GM12878 (cell line): ENCODE measurements around the gene TPK1. TPM values are rescaled to one million over a fixed set of nuclear protein-coding genes. Genes with fewer than 3 reads are reported as not detected.

Source experiments
- ATAC-seq: fragments of 200-7000 bp; cut with Tn5 transposase; 3 replicates; pipeline ENCODE4 v1.9.1; 2020; ENCODE audit warnings: mild to moderate bottlenecking, moderate library complexity
- BruUV-seq: library from RNA; stranded (reverse); fragments of 400-500 nt; replicated peaks from 2 replicates; lab custom pipeline; 2021; lab: Mats Ljungman, UMichigan
- CTCF ChIA-PET: fragments of 300-600 bp; sonication (Branson Sonifier 250); formaldehyde crosslinking; extraction: SDS; loops from one replicate; lab custom pipeline; 2021; ENCODE audit warnings: inconsistent platforms; lab: Yijun Ruan, JAX
- POLR2A ChIA-PET: fragments of 350-600 bp; formaldehyde crosslinking; extraction: SDS; loops from one replicate; lab custom pipeline; 2021; ENCODE audit warnings: inconsistent platforms; lab: Charles Lee
- RAD21 ChIA-PET: fragments of 300-600 bp; sonication (Branson Sonifier 250); formaldehyde crosslinking; loops from one replicate; lab custom pipeline; 2023; ENCODE audit warnings: antibody characterized with exemption; ENCODE audit not compliant: unreplicated experiment; lab: Charles Lee
- SMC1A ChIA-PET: fragments of 300-600 bp; sonication (Branson Sonifier 250); formaldehyde crosslinking; loops from one replicate; lab custom pipeline; 2023; ENCODE audit not compliant: unreplicated experiment, uncharacterized antibody; lab: Charles Lee
- DNase-seq: peaks from one replicate; pipeline ENCODE4 v3.0.0-alpha.2; 2011; ENCODE audit warnings: low read depth, low spot score
- FAIRE-seq: peaks from 3 replicates; lab custom pipeline; 2011; peaks lifted over from hg19 to GRCh38; lab: Jason Lieb, UNC
- H2AFZ ChIP-seq: 2 replicates; pipeline ENCODE4 v1.6.0; 2011; ENCODE audit warnings: low read depth, low read length, control low read depth; ENCODE audit not compliant: control insufficient read depth
- H3K27ac ChIP-seq: 2 replicates; pipeline ENCODE4 v1.5.1; 2011; ENCODE audit warnings: control low read depth; ENCODE audit not compliant: control insufficient read depth, insufficient read depth
- H3K27me3 ChIP-seq, 2 experiments: replicated peaks in 1 of 2; 2 replicates each; pipeline versions ENCODE4 v1.6.0 to v1.6.1; 2011; ENCODE audit warnings: low read length in 1 of 2; ENCODE audit not compliant: control insufficient read depth in 2 of 2, insufficient read depth in 2 of 2
- H3K36me3 ChIP-seq, 2 experiments: 2 replicates each; pipeline ENCODE4 v1.5.1; 2011; ENCODE audit warnings: low read length in 1 of 2; ENCODE audit not compliant: control insufficient read depth in 2 of 2, insufficient read depth in 2 of 2
- H3K4me1 ChIP-seq: 2 replicates; pipeline ENCODE4 v1.6.1; 2011; ENCODE audit warnings: mild to moderate bottlenecking, low read length, moderate library complexity, mixed read lengths; ENCODE audit not compliant: control insufficient read depth, insufficient read depth
- H3K4me2 ChIP-seq: 2 replicates; pipeline ENCODE4 v1.6.0; 2011; ENCODE audit warnings: control low read depth; ENCODE audit not compliant: control insufficient read depth, insufficient read depth
- H3K4me3 ChIP-seq: fragments of 200-600 bp; sonication (generic); 2 replicates; pipeline ENCODE4 v1.5.1; 2016
- H3K79me2 ChIP-seq: 2 replicates; pipeline ENCODE4 v1.6.0; 2011; ENCODE audit warnings: low read length; ENCODE audit not compliant: control insufficient read depth, insufficient read depth
- H3K9ac ChIP-seq: 2 replicates; pipeline ENCODE4 v1.8.0; 2011; ENCODE audit warnings: low read length, control low read depth, mixed read lengths; ENCODE audit not compliant: control insufficient read depth, insufficient read depth
- H3K9me3 ChIP-seq: replicated peaks from 3 replicates; pipeline ENCODE4 v1.5.1; 2011; ENCODE audit warnings: mild to moderate bottlenecking, low read length; ENCODE audit not compliant: control insufficient read depth, insufficient read depth
- H4K20me1 ChIP-seq: 2 replicates; pipeline ENCODE4 v1.6.0; 2011; ENCODE audit not compliant: control insufficient read depth, insufficient read depth
- CREB1 ChIP-seq: IDR thresholded peaks from 2 replicates; pipeline ENCODE4 v1.6.1; 2012; ENCODE audit warnings: low read depth, mild to moderate bottlenecking, inconsistent platforms
- EGR1 ChIP-seq, 2 experiments: IDR thresholded peaks; 1 replicate in 1 of 2; 2 replicates in 1 of 2; pipeline ENCODE4 v1.6.1; 2011 to 2012; ENCODE audit warnings: low read depth in 2 of 2, low read length in 2 of 2, borderline replicate concordance in 1 of 2, mild to moderate bottlenecking in 1 of 2, moderate library complexity in 1 of 2
- IKZF2 ChIP-seq, 2 experiments: fragments of 450-650 bp; IDR thresholded peaks; 2 replicates each; pipeline ENCODE4 v1.6.1; 2017; ENCODE audit warnings: mild to moderate bottlenecking in 2 of 2, moderate library complexity in 2 of 2
- PAX5 ChIP-seq: IDR thresholded peaks from 2 replicates; pipeline ENCODE4 v1.6.1; 2011; ENCODE audit warnings: low read depth, low read length, borderline replicate concordance
- POLR2AphosphoS2 ChIP-seq: IDR thresholded peaks from 2 replicates; pipeline ENCODE4 v1.6.1; 2011; ENCODE audit warnings: low read depth, mild to moderate bottlenecking, low read length, improper control_type of control experiment, moderate library complexity
- RELA ChIP-seq: fragments of 450-650 bp; IDR thresholded peaks from 2 replicates; pipeline ENCODE4 v1.8.0; 2014; ENCODE audit warnings: borderline replicate concordance; ENCODE audit not compliant: partially characterized antibody
- SUPT20H ChIP-seq: IDR thresholded peaks from 2 replicates; pipeline ENCODE4 v1.6.1; 2011; ENCODE audit warnings: low read depth, mild to moderate bottlenecking, low read length, moderate library complexity, borderline replicate concordance; ENCODE audit not compliant: control insufficient read depth
- TBL1XR1 ChIP-seq: IDR thresholded peaks from 2 replicates; pipeline ENCODE4 v1.6.1; 2012; ENCODE audit warnings: low read depth, low read length, improper control_type of control experiment
- WGBS: methylation state at CpG from one replicate; pipeline ENCODE4 v1.1.6; 2016; ENCODE audit warnings: low lambda C conversion rate; ENCODE audit not compliant: insufficient replicate concordance, insufficient coverage; ENCODE audit errors: missing lambda C conversion rate; 5-methylcytosine and 5-hydroxymethylcytosine counted together
- in situ Hi-C: fragments of 300-500 bp; cut with MboI; formaldehyde crosslinking; loops from 9 replicates; pipeline ENCODE4 v1.14.3; 2018; ENCODE audit warnings: mixed read lengths
- intact Hi-C: fragments of 100-400 bp; cut with micrococcal nuclease; formaldehyde crosslinking; loops from one replicate; pipeline ENCODE4 v1.14.2; 2022; ENCODE audit not compliant: unreplicated experiment
- polyA plus RNA-seq, 11 experiments: library from polyadenylated mRNA; depleted of rRNA in 4 of 11; unstranded in 6 of 11; stranded (reverse) in 5 of 11; fragments of >200 nt; fragmentation: Nextera tagmentation in 4 of 11; fragmentation: Illumina TruSeq in 1 of 11; extraction: Ambion mirVana in 4 of 11; extraction: Trizol in 1 of 11; gene quantifications; 1 replicate in 1 of 11; 2 replicates in 10 of 11; pipeline versions ENCODE4 v1.2.1 to v1.2.3, GENCODE V29; 2011 to 2016; ENCODE audit warnings: inconsistent platforms in 2 of 11, missing spikeins in 2 of 11, low read depth in 1 of 11
- total RNA-seq, 4 experiments: library from RNA; depleted of rRNA in 3 of 4; stranded (reverse); fragments of >200 nt in 3 of 4; fragmentation: Illumina TruSeq in 1 of 4; extraction: Trizol in 1 of 4; gene quantifications; 2 replicates each; pipeline versions ENCODE4 v1.2.1 to v1.2.3, GENCODE V29; 2013 to 2021
- TF ChIP-seq, protein P1 (sequence below): fragments of 450-650 bp; IDR thresholded peaks from 2 replicates; pipeline ENCODE4 v1.6.1; 2017; ENCODE audit warnings: low read depth, mild to moderate bottlenecking, moderate library complexity

TPK1 gene
- total and polyA plus RNA-seq, 10 of the 15 experiments (the other 5 are each of a cell fraction or from before 2014, with no cell fraction given) = 7.1 to 19.0 (median 9.3) TPM

DNA sequence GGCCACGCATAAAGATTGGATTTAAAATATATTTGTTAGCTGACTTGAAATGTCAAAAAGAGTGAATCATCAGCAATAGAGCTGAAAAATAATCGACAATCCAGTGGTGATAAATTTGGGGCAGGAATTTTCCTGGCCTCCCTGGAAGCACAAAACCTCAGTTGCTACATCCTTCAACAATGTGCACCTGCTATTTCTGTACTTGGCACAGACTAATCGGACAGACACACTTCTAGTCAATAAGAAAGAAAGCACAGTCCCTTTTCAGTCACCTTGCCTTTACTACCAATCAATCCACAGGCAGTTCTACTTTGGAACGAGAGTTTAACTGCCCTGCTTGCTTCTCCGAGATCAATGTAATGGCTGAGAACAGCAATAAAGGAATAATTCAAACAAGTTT is 335.6 kb downstream of the TPK1 start:
- Histone ChIP-seq H3K4me1 (no peaks in the 10 kb centered on the region), H3K27me3 (no peaks in the 10 kb centered on the region), H2AFZ (no peak overlapping the region), H3K9me3 (no peaks in the 10 kb centered on the region; the same call in 2 of the 3 replicates), H3K4me2 (no peak overlapping the region), H3K27ac (no peak overlapping the region), H3K36me3 (no peaks in the 10 kb centered on the region), H4K20me1 (no peaks in the 10 kb centered on the region), H3K9ac (no peak overlapping the region), H3K79me2 (no peaks in the 10 kb centered on the region), H3K4me3 (no peak overlapping the region)
- WGBS = 36% methylated on average over 5 of the region's 5 CpGs
- DNase-seq (no peak), FAIRE-seq (no peak), ATAC-seq (no peak)
- ChIA-PET SMC1A (no interaction called here), RAD21 (no interaction called here), CTCF (no interaction called here), POLR2A (no interaction called here)
- no TSS peak for BruUV-seq
- TF ChIP-seq EGR1 (IDR thresholded peaks at IDR 0.05; ENCODE audit: borderline replicate concordance in 1 of 2, low read depth in 2 of 2, low read length in 2 of 2) = no peak
- no peak for TF ChIP-seq IKZF2 (IDR thresholded peaks at IDR 0.05)
- TF ChIP-seq SUPT20H = no peak
- no peak for TF ChIP-seq PAX5
- TF ChIP-seq RELA = no peak
- TF ChIP-seq, protein P1, sequence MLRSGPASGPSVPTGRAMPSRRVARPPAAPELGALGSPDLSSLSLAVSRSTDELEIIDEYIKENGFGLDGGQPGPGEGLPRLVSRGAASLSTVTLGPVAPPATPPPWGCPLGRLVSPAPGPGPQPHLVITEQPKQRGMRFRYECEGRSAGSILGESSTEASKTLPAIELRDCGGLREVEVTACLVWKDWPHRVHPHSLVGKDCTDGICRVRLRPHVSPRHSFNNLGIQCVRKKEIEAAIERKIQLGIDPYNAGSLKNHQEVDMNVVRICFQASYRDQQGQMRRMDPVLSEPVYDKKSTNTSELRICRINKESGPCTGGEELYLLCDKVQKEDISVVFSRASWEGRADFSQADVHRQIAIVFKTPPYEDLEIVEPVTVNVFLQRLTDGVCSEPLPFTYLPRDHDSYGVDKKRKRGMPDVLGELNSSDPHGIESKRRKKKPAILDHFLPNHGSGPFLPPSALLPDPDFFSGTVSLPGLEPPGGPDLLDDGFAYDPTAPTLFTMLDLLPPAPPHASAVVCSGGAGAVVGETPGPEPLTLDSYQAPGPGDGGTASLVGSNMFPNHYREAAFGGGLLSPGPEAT = no peak
- no peak for TF ChIP-seq TBL1XR1
- TF ChIP-seq CREB1 = no peak
- no peak for TF ChIP-seq POLR2AphosphoS2
- in situ Hi-C loops = no loop called here
- intact Hi-C loops = no loop called here
